Neural cell (in vitro differentiated cells): ENCODE measurements around the gene PGA4. TPM values are rescaled to one million over a fixed set of nuclear protein-coding genes. Genes with fewer than 3 reads are reported as not detected.

ENCODE experiments used
- H2AFZ ChIP-seq: fragments of 200-600, 300-800 bp; sonication (generic), shearing (Covaris generic); 2 replicates; pipeline ENCODE4 v1.6.0; 2014; ENCODE audit warnings: low read depth, mild to moderate bottlenecking, antibody characterized with exemption, low read length, moderate library complexity
- H3F3A ChIP-seq: fragments of 200-600 bp; shearing (Covaris generic); 2 replicates; pipeline ENCODE4 v1.6.1; 2016; ENCODE audit warnings: mild to moderate bottlenecking, moderate library complexity, mixed read lengths, antibody characterized with exemption, low read length; ENCODE audit not compliant: insufficient read depth, poor library complexity, severe bottlenecking
- H3K27ac ChIP-seq: fragments of 200-600, 300-800 bp; sonication (generic), shearing (Covaris generic); 2 replicates; pipeline ENCODE4 v1.5.1; 2014; ENCODE audit warnings: mild to moderate bottlenecking, low read length, moderate library complexity
- H3K27me3 ChIP-seq: fragments of 300-800, 200-600 bp; sonication (generic), shearing (Covaris generic); 2 replicates; pipeline ENCODE4 v1.6.0; 2014; ENCODE audit warnings: mild to moderate bottlenecking, low read depth, low read length, moderate library complexity; ENCODE audit not compliant: insufficient read depth
- H3K36me3 ChIP-seq: fragments of 300-800, 200-600 bp; sonication (generic), shearing (Covaris generic); 2 replicates; pipeline ENCODE4 v1.5.1; 2014; ENCODE audit warnings: mild to moderate bottlenecking, antibody characterized with exemption, low read length, moderate library complexity; ENCODE audit not compliant: insufficient read depth
- H3K4me2 ChIP-seq: fragments of 300-800, 200-600 bp; sonication (generic), shearing (Covaris generic); 2 replicates; pipeline ENCODE4 v1.6.0; 2014; ENCODE audit warnings: mild to moderate bottlenecking, low read length
- H3K4me3 ChIP-seq: fragments of 300-800, 200-600 bp; sonication (generic), shearing (Covaris generic); 2 replicates; pipeline ENCODE4 v1.5.1; 2014; ENCODE audit warnings: mild to moderate bottlenecking, low read length, moderate library complexity
- H3K79me2 ChIP-seq: fragments of 200-600 bp; shearing (Covaris generic); replicated peaks from 2 replicates; pipeline ENCODE4 v1.6.0; 2014; ENCODE audit warnings: mild to moderate bottlenecking, low read length, moderate library complexity; ENCODE audit not compliant: insufficient read depth
- H3K9ac ChIP-seq: fragments of 300-800, 200-600 bp; sonication (generic), shearing (Covaris generic); 2 replicates; pipeline ENCODE4 v1.6.1; 2016; ENCODE audit warnings: mild to moderate bottlenecking, low read length, mixed read lengths
- H3K9me2 ChIP-seq: fragments of 200-600 bp; shearing (Covaris generic); 2 replicates; pipeline ENCODE4 v1.6.1; 2016; ENCODE audit warnings: mild to moderate bottlenecking, low read length, mixed read lengths; ENCODE audit not compliant: insufficient read depth
- H3K9me3 ChIP-seq: fragments of 200-600, 300-800 bp; sonication (generic), shearing (Covaris generic); 2 replicates; pipeline ENCODE4 v1.6.1; 2016; ENCODE audit warnings: mild to moderate bottlenecking, mixed run types, low read length, moderate library complexity, mixed read lengths
- H4K20me1 ChIP-seq: fragments of 200-600 bp; shearing (Covaris generic); 2 replicates; pipeline ENCODE4 v1.6.1; 2016; ENCODE audit warnings: mild to moderate bottlenecking, mixed run types; ENCODE audit not compliant: insufficient read depth
- EP300 ChIP-seq: fragments of 450-650 bp; conservative IDR thresholded peaks from 2 replicates; pipeline ENCODE4 v1.6.1; 2014; ENCODE audit warnings: antibody characterized with exemption, mild to moderate bottlenecking, moderate library complexity; ENCODE audit not compliant: poor library complexity, severe bottlenecking
- EZH2 ChIP-seq: fragments of 200-600, 300-800 bp; shearing (Covaris generic), sonication (generic); IDR thresholded peaks from 2 replicates; pipeline ENCODE4 v1.6.1; 2014; ENCODE audit warnings: antibody characterized with exemption, low read length, borderline replicate concordance, mild to moderate bottlenecking; ENCODE audit not compliant: insufficient read depth, poor library complexity, severe bottlenecking
- MXI1 ChIP-seq: fragments of 450-650 bp; conservative IDR thresholded peaks from 2 replicates; pipeline ENCODE4 v1.6.1; 2014; ENCODE audit warnings: antibody characterized with exemption, mild to moderate bottlenecking; ENCODE audit not compliant: poor library complexity, severe bottlenecking
- POLR2AphosphoS5 ChIP-seq: IDR thresholded peaks from 2 replicates; pipeline ENCODE4 v1.6.1; 2012
- RAD21 ChIP-seq: fragments of 450-650 bp; conservative IDR thresholded peaks from 2 replicates; pipeline ENCODE4 v1.6.1; 2014; ENCODE audit warnings: antibody characterized with exemption, mild to moderate bottlenecking, moderate library complexity
- SMC3 ChIP-seq: fragments of 450-650 bp; conservative IDR thresholded peaks from 2 replicates; pipeline ENCODE4 v1.6.1; 2014; ENCODE audit warnings: antibody characterized with exemption, mild to moderate bottlenecking, moderate library complexity; ENCODE audit not compliant: poor library complexity
- polyA plus RNA-seq: library from polyadenylated mRNA; depleted of rRNA; stranded (reverse); fragments of >200 nt; gene quantifications from 2 replicates; pipeline ENCODE4 v1.2.3, GENCODE V29; 2014
- TF ChIP-seq, protein P1 (sequence below): IDR thresholded peaks from 2 replicates; pipeline ENCODE4 v1.6.1; 2012; ENCODE audit warnings: borderline replicate concordance
- TF ChIP-seq, protein P2 (sequence below): fragments of 450-650 bp; IDR thresholded peaks from 2 replicates; pipeline ENCODE4 v1.5.1; 2014; ENCODE audit warnings: antibody characterized with exemption, mild to moderate bottlenecking, moderate library complexity; ENCODE audit not compliant: poor library complexity, severe bottlenecking

Gene PGA4
- polyA plus RNA-seq, 1 donor from 2014 or later: not detected

DNA sequence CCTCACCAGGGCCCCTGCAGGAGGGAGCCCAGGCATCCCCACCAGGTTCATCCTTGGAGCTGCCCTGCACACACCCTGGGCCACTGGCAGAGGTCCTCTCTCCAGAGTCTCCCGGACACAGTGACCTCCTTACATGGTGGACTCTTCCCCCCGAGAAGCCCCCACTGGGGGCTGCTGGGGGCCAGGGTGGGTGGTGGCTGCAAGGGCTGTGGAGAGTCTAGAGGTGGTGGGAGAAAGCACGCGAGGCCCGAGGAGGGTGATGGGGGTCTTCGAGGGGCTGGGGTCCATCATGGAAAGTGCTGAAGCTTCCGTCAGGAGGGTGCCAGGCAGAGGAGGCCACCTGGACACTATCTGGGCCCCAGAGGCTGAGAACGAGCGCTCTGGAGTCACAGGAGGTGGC, 36.4 kb downstream of the PGA4 start:
- no peaks in the 10 kb centered on the region for H3K36me3 ChIP-seq
- TF ChIP-seq EZH2: no peak
- TF ChIP-seq, protein P1, sequence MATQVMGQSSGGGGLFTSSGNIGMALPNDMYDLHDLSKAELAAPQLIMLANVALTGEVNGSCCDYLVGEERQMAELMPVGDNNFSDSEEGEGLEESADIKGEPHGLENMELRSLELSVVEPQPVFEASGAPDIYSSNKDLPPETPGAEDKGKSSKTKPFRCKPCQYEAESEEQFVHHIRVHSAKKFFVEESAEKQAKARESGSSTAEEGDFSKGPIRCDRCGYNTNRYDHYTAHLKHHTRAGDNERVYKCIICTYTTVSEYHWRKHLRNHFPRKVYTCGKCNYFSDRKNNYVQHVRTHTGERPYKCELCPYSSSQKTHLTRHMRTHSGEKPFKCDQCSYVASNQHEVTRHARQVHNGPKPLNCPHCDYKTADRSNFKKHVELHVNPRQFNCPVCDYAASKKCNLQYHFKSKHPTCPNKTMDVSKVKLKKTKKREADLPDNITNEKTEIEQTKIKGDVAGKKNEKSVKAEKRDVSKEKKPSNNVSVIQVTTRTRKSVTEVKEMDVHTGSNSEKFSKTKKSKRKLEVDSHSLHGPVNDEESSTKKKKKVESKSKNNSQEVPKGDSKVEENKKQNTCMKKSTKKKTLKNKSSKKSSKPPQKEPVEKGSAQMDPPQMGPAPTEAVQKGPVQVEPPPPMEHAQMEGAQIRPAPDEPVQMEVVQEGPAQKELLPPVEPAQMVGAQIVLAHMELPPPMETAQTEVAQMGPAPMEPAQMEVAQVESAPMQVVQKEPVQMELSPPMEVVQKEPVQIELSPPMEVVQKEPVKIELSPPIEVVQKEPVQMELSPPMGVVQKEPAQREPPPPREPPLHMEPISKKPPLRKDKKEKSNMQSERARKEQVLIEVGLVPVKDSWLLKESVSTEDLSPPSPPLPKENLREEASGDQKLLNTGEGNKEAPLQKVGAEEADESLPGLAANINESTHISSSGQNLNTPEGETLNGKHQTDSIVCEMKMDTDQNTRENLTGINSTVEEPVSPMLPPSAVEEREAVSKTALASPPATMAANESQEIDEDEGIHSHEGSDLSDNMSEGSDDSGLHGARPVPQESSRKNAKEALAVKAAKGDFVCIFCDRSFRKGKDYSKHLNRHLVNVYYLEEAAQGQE: no peak
- TF ChIP-seq EP300: no peak
- no peak for TF ChIP-seq POLR2AphosphoS5
- TF ChIP-seq, protein P2, sequence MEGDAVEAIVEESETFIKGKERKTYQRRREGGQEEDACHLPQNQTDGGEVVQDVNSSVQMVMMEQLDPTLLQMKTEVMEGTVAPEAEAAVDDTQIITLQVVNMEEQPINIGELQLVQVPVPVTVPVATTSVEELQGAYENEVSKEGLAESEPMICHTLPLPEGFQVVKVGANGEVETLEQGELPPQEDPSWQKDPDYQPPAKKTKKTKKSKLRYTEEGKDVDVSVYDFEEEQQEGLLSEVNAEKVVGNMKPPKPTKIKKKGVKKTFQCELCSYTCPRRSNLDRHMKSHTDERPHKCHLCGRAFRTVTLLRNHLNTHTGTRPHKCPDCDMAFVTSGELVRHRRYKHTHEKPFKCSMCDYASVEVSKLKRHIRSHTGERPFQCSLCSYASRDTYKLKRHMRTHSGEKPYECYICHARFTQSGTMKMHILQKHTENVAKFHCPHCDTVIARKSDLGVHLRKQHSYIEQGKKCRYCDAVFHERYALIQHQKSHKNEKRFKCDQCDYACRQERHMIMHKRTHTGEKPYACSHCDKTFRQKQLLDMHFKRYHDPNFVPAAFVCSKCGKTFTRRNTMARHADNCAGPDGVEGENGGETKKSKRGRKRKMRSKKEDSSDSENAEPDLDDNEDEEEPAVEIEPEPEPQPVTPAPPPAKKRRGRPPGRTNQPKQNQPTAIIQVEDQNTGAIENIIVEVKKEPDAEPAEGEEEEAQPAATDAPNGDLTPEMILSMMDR: no peak
- no peak for TF ChIP-seq RAD21
- no peaks in the 10 kb centered on the region for H3K9me3 ChIP-seq
- no peak overlapping the region for H3K4me3 ChIP-seq
- no peak overlapping the region for H3K9ac ChIP-seq
- H3K79me2 ChIP-seq: no peaks in the 10 kb centered on the region
- H3F3A ChIP-seq: no peaks in the 10 kb centered on the region
- H3K9me2 ChIP-seq: no peaks in the 10 kb centered on the region
- H3K27me3 ChIP-seq: no peaks in the 10 kb centered on the region
- no peak overlapping the region for H3K27ac ChIP-seq
- H3K4me2 ChIP-seq: no peak overlapping the region
- no peaks in the 10 kb centered on the region for H4K20me1 ChIP-seq
- no peak overlapping the region for H2AFZ ChIP-seq

DNA sequence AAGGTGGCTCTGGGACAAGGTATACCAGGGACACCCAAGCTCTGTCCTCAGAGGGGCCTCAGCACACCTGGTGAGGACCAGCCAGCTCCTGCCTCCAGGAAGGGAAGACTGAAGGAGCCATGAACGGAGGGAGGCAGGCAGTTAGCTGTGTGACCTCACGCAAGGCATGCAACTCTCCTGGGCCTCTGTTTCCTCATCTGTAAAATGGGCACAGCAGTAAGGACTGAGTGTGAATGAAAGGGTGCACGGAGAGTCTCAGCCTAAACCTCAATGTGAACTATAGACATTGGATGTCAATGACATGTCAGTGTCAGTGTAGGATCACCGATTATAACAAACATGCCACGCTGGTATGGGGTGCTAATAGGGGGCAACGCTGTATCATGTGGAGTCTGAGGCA, 37.2 kb downstream of the PGA4 start:
- Histone ChIP-seq H3K9me3 (no peaks in the 10 kb centered on the region), H2AFZ (no peak overlapping the region), H3K4me2 (no peak overlapping the region), H3K4me3 (no peak overlapping the region), H3K36me3 (no peaks in the 10 kb centered on the region), H3K27ac (no peak overlapping the region), H3K27me3 (no peaks in the 10 kb centered on the region), H3K9ac (no peak overlapping the region), H4K20me1 (no peaks in the 10 kb centered on the region), H3K9me2 (no peaks in the 10 kb centered on the region), H3K79me2 (no peaks in the 10 kb centered on the region), H3F3A (no peaks in the 10 kb centered on the region)
- TF ChIP-seq RAD21: no peak
- no peak for TF ChIP-seq EP300
- TF ChIP-seq, protein P1: no peak
- TF ChIP-seq EZH2: no peak
- no peak for TF ChIP-seq MXI1
- TF ChIP-seq SMC3: no peak
- TF ChIP-seq, protein P2: no peak
